Activated CD8-positive, alpha-beta memory T cell treated with anti-CD3 and anti-CD28 coated beads, Interleukin-2, amount 50 U/mL, for 4 hours (primary cell): Measurements from ENCODE around the gene TRIM8.

ENCODE experiments used
- DNase-seq: peaks from one replicate; pipeline ENCODE4 v3.0.0-alpha.2; 2020

The TRIM8 gene

DNA sequence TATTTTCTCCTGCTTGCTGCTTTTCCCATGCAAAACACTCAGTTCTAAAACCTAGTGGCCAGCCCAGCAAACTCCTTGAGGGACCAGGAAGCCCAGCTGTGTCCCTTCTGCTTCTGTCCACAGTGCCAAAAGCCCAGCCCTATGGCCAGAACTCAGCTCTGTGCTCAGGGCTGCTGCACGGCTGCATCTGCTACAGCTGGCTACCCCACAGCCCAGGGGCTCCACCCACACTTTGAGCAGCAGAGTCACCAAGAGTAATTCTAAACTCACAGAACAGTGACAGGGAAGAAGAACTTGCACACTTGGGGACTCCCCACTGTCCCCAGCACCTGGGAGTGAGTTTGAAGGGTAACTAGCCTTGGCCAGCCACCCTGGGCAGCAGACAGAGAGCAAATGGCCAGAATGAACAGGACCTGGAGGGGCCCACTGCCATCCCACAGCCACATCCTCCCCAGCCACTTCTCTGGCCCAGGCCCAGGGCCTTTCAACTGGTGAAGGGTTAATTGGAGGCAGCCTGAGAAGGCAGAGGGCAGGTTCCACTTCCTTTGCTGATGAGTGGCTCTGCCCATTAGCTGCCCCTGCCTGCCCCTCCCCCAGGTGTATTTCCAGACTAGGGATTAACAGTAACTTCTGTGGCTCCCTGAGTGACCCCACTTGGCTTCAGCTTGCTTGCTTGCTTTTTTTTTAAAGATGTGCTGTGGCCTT, 28.1 kb upstream of the TRIM8 start:
- no peak for DNase-seq

DNA sequence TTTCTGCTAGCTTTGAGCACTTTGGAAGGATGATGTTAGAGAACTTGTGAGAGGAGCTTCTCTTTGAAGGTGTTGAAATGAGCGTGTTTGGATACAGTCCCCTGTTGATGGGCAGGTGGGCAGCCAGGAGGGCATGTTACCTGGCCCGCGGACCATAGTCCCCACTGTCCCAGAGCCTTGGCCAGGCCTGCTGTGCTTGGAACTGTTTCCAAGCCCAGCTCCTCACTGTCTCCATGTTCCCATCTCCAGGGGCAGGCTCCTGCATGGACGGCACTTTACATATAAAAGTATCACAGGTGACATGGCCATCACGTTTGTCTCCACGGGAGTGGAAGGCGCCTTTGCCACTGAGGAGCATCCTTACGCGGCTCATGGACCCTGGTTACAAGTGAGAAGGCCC, 27.2 kb upstream of the TRIM8 start:
- DNase-seq = no peak

- no peak for DNase-seq
Observed at GRCh38 chr10:102617816-102618215, 26.5 kb upstream of the TRIM8 start.

- no peak for DNase-seq
Observed at GRCh38 chr10:102619281-102619981, 24.8 kb upstream of the TRIM8 start.

- DNase-seq = no peak
Observed at GRCh38 chr10:102620138-102620590, 24.1 kb upstream of the TRIM8 start.

DNA sequence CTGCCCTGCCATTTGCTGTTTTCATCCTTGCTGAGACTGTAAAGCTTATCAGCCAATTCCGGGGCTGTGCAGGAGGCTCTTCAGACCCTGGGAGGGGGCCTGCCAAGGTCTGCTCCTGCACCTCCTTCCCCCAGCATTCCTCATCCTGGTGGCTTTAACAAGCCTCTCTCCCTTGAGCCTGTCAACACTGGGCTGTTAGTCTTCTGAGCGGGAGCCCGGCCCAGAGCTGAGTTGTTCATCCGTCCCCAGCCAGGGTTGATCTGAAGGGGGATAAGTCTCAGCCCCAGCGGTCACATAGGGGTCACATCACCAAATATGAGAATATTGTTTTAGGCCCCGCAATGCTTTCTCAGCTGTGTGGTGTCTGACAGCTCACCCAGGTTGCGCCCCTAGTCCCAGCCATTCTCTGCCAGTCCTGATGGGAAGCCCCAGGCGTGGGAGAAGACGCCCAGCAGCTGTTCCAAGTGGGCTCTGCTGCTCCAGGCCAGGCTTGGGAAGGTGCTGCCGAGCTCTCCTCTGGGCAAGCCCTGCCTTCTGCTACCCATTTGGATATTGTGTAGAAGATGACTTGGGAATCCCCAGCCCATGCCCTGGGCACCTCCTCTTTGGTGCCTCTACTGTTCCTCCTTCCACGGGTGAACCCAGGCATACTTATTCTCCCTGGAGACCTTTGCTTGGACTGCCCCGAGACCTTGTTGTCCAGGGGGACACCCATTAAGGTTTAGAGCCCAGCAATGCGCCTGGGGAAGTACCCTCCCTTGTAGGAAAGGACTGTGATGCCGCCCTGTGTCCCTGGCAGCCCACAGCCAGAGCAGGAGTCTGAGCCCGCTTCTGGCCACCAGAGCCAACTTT, 23.5 kb upstream of the TRIM8 start:
- no peak for DNase-seq

DNA sequence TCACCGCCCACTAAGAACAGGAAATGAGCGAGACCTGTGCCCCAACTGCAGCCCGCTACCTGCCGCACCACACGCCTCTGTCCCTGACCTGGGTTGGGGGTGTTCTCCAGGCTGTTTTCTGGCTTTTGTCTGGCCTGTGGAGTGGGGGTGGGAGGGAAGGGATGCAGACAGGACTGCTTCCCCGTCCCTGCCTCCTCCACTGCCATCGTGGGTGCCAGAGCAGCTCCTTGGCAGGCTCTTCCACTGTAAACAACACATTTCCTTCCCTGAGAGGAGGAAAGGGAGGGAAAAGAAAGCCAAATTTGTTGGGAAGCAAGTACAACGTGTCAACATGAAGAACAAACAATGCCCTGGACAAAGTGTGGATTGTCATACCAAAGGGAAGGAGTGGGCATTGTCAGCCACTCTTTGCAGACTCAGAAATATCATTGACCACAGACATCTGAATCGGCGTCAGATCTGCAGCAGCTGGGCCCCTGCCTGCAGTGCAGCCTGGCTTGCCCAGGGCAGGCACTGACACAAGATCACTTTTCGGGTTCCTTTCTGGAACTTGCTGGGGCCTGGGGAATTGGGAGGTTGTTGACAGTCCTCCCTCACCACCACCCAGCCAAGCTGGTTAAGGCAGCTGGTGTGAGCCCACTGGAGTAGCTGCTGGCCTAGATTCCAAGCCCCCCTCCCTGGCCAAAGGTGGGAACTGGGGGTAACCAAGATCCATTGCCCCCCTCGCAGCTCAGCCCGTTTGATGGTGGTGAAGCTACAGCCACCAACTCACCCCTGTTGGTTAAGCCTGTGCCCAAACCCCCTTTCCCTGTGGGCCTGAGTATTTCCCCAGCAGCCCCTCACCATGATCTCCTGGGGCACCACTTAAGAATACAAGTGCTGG, 22.6 kb upstream of the TRIM8 start:
- DNase-seq = no peak

DNA sequence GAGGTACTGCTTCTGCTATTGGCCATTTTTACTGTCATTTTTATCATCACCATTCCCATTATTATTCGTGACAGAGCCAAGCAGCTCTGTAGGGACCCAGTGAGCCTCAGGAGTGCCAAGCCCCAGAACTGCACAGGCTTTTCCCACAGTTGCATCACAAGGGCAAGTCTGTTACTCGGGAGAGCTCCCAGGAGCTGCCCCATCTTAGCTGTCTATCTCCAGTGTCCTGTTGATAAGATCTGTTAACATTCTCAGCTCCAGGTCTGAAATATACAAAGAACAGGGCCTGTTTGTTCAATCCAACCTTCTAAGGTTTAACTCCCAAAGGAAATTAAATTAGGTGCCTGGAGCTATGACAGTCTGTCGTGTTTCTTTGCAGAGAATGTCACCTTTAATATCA, 20.2 kb upstream of the TRIM8 start:
- no peak for DNase-seq

DNA sequence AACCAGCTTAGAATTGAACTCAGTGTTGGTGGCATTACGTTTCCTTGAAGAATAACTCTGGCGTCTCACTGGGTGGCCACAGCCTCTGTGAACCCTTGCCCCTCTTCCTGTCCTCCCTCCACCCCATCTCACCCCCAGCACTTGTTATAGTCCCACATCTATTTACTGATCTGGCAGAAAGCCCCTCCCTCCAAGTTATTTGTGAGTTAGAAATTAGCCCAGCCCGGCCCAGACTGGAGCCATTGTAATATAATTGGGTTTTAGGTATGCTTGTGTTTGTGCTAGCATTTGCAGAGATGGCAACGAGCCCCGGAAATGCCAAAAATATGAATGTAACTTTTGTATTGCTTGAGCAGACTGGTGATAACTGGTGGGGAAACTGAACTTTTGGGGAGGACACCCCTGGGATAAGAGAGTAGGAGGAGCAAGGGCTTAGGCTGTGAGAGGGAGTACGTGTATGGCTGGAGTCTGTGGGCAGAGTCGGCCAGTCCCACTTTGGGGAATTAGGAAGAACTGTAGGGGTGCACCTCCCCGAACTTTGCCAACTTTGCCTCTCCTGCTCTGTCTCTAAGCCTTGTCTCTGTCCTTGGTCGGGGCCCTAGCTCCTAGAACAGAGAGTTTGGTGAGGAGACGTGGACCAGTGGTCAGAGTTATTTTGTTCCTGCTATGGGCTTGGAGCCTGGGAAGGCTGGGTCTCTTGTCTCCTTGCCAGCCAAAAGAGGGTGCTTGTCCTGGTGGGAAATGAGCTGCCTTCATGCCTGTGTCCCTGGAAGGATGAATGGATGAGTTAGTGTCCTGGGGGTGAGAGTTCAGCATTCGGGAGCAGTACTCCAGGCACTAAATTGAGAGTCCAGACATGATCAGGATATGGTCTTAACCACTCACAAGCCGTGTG, 19.3 kb upstream of the TRIM8 start:
- DNase-seq = no peak

GRCh38 chr10:102626026-102626685, 18.1 kb upstream of the TRIM8 start:
- DNase-seq = no peak

DNA sequence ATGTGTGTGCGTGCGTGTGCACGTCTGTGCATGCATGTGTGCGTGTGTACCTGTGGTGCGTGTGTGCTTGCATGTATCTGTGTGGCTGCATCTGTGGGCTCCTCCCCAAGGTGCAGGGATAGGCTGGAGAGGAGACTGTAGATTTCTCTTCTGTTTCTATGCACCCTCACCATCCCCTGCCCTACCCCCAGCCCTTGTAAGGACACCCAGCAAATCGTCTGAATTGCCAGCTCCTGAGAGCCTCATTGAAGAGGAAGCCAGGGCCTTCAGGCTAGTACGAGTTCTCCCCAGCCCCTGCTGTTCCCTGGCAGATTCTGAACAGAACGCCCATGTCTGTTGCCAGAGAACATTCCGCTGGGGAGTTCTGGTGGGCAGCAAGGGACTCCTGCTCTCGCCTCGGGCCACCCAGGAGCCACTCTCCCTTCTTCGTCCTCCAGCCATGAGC, 17.0 kb upstream of the TRIM8 start:
- DNase-seq = no peak

DNA sequence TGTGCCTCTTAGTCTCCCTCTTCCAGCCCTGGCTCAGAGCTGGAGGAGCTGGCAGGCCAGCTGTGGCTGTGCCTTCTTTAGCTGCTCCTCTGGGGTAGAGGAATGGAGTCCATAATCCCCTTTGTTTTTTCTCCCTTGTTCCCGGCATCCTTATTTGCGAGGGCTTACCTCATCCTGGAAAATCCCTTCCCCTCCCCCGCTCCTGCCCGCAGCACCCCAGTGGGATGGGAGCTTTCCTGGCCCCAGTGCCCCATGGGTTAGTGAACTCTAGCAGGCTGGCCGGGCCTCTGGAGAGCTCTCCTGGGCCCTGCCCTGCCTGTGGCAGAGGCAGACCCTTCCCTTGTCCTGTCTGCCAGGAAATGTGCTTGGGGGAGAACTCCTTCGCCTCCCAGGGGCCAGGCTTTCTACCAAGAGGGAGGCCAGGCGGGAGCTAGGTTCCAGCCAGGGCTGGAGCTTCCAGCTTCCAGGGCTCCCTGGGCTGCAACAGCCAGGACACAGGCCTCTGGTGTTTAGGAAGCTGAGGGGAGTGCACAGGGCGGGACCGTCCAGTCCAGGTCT, 16.5 kb upstream of the TRIM8 start:
- no peak for DNase-seq

- no peak for DNase-seq
Observed at GRCh38 chr10:102628451-102628911, 15.8 kb upstream of the TRIM8 start.

DNA sequence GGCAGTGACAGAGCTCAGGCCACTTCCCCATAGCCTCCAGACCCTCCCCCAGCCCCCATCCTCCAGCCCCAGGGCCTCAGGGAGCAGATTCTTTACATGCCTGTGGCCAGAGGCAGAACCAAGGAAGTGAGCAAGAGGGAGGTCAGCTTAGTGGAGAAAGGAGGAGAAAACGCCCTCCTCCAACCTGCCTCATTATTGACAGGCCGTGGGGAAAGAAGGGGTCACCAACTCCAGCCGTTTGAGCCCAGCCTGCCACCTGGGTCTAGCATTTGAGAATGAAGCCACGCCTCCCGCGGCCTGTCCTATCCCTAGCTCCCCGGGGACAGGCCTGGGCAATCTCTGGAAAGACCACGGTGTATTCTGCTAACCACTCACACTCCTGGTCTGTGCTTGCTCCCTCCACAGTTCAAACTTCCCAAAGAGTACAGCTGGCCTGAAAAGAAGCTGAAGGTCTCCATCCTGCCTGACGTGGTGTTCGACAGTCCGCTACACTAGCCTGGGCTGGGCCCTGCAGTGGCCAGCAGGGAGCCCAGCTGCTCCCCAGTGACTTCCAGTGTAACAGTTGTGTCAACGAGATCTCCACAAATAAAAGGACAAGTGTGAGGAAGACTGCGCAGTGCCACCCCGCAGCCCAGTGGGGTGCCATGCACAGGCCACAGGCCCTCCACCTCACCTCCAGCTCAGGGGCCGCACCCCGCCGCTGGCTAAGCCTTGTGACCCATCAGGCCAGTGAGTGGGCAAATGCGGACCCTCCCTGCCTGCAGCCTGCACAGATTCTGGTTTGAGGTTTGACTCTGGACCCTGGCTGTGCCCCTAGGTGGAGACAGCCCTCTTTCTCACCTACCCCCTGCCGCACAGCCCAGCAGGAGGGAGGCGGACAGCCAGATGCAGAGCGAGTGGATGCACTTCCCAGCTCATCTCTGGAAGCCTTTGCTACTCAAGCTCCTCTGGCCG, 14.3 kb upstream of the TRIM8 start:
- no peak for DNase-seq

- DNase-seq = no peak
Observed at GRCh38 chr10:102630663-102631062, 13.6 kb upstream of the TRIM8 start.

- no peak for DNase-seq
Observed at GRCh38 chr10:102631525-102632393, 12.5 kb upstream of the TRIM8 start.

DNA sequence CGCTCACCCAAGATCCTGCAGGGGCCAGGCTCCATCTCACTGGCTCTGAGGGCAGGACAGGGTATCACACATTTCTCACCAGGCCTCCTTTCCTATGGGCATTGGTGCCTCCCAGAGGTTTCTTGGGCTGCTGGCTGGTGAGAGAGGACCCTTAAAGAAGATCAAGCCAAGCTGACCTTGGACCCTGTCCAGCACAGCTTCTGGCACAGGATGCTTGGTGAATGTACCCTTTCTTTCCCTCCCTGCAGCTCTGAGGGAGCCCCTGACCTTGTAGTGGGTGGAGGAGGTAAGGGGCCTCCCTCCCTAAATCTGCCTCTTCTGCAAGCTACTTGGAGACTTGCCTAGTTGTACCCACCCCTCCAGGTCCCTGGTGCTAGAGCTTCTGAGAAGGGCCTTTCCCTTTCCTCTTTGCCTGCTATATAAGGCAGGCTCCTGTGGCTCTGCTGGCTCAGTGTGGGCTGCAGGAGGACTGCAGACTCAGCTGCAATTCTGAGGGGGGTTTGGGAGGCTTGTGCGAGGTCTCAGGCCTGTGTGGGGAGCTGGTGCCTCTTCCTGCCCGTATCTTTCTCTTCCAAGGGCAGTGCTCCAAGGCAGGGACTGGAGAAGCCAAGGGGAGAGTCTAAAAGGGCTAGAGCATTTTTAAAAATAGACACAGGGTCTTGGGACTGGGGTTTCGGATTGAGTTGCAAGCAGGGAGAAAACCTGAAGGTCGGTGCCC, 11.7 kb upstream of the TRIM8 start:
- no peak for DNase-seq

DNA sequence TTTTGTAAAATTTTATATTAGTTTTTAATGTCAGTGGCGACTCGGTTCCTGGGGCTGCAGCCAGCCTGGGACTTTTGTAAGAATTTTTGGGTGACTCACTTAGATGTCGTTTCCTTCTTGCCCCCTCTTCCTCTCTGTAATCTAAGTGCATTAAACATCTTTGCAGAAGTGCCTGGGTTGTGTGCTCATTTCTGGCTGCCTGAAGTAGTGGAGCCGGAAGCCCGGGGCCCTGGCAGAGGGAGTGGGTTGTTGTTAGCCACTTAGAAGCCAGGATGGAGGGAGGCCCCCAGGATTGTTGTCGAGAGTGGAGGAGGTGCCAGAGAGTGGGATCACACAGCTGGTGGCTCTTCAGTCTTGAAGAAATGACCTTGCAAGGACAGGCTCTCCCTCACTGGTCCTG, 11.0 kb upstream of the TRIM8 start:
- DNase-seq = peak; percentile 44
